SHP77 treated with DMSO at 0.1 percent for 48 hours (cell line): ENCODE results near the gene STIM2.
"Not testable (repeated sequence)": the region's sequence is repeated elsewhere in the genome, so short reads cannot be mapped to it uniquely, and the experiment has no call there.

Experiments
- DNase-seq: peaks from one replicate; lab custom pipeline; 2025; lab: John Stamatoyannopoulos, UW

The STIM2 gene

DNA sequence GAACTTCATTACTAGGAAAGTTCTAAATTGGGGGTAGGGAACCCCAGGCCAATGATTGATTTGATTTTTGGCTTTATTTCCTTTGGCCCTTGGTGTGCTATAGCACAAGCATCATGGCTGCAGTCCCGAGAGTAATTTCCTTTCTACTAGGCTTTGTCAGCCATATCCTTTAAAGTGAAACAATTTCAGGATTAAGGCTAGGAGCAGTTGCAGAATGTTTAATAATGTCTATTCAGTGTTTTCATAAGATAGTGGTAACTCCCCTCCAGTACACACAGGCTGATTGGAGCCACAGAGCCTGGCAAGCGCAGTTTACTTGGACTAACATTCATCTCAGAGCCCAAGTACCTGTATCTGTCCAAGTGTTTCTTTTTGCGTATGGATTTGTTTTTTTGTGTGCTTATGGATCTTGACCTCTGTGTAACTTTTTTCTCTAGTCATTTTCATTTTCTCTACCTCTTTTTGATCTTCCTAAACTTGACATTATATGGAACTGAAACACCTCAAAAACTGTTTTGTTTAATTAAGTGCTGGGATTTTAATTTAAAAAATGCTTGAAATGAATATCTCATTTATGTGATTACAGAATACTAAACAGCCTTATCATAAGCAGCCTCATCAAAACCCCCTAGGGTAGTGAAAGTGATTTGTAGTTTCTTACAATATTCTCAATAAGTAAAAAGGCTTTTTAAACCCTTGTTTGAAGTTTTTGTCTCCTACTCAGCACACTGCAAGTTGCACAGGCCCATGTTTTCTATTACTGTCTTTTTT lies 7.5 kb downstream of the STIM2 start:
- DNase-seq = no peak

- no peak for DNase-seq
Observed at GRCh38 chr4:26870576-26871262, 10.1 kb downstream of the STIM2 start.

DNA sequence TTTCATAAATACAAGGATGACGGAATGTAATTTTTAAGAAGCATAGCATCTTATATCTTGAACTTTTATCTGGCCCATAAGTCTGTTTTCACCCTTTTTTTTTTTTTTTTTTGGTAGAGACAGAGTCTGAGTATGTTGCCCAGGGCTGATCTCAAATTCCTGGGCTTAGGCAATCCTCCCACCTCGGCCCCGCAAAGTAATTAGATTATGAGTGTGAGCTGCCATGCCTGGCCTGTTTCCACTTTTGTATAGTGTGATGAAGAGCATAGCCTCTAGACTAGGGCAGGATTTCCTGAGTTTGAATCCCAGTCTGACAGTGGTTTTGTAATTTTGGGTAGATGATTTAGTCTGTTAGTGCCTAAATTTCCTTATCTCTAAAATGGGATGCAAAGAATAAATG lies 11.0 kb downstream of the STIM2 start:
- DNase-seq = no peak

- no peak for DNase-seq
Observed at GRCh38 chr4:26873391-26874026, 12.9 kb downstream of the STIM2 start.

DNA sequence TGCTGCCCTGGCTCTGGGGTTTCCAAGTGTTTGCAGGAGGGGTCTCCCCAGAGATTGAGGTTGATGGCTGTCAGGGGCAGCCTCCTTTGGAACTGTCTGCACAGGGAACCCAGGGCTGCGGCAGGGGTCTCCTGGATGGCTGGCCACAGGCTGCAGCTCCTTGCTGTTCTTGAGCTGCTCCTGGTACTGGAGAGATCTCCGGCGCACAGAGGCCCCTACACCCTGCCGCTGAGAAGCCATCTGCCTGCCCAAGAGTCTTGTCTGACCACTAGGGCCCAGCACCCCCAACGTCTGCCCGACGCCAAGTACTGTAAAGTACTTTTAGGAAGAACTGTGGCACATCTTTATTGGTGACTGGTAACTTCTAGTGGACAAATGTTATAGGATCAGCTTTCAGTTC lies 13.5 kb downstream of the STIM2 start:
- no peak for DNase-seq

DNA sequence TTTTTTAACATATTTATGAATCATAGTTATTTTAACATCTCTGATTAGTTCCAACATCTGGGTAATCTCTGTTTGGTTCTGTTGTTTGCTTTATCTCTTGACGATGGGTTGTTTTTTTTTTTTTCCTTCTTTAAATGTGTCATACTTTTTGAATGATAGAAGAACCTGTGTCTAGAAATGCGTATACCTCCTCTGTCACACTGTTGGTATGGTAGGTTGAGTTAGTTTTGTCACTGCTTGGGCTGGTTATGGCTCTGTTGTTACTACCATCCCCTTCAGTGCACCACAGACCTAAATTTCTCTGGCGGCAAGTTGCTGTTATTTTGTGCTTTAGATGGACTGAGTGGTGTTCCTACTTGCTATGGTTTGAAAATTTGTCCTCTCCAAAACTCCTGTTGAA lies 16.8 kb downstream of the STIM2 start:
- no peak for DNase-seq

DNA sequence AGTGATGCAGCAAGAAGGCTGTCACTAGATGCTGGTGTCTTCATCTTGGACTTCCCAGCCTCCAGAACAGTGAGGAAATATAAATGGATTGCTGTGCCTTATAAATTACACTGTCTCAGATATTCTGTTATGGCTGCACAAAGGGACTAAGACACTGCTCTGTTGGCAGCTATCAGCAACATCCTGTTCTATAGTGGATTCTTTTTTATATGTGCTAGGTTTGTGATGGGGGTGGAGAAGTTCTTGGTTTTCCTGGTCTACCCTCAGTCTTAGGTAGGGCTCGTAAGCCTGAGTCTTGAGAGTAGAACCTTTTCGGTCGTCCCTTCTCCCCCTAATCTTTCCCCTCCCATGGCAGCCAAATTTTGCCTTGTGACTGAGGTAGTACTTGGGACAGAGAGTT lies 17.3 kb downstream of the STIM2 start:
- DNase-seq = no peak

GRCh38 chr4:26878794-26879391 lies 18.3 kb downstream of the STIM2 start:
- DNase-seq = no peak

- DNase-seq = no peak
Observed at GRCh38 chr4:26879805-26880204, 19.2 kb downstream of the STIM2 start.

DNA sequence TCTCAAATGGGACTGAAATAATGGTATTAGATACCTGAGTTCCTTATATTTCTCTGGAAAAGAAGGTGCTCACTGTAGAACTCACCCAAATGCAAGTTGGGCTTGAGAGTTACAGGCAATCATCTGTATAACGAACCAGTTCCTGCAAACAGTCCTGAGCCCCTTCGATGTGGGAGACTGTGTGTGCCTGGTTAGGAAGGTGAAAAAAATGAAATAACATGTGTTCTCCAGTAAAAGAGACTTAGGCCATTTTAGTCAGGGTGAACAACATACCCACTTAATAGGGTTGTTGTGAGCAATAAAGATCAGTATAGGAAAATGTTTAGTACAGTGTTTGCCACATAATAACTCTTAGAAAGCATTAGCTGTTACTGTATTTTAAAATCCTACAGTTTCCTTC lies 23.4 kb downstream of the STIM2 start:
- DNase-seq = no peak

- DNase-seq = no peak
Observed at GRCh38 chr4:26884486-26884988, 23.9 kb downstream of the STIM2 start.

- DNase-seq = no peak
Observed at GRCh38 chr4:26885912-26886274, 25.3 kb downstream of the STIM2 start.

DNA sequence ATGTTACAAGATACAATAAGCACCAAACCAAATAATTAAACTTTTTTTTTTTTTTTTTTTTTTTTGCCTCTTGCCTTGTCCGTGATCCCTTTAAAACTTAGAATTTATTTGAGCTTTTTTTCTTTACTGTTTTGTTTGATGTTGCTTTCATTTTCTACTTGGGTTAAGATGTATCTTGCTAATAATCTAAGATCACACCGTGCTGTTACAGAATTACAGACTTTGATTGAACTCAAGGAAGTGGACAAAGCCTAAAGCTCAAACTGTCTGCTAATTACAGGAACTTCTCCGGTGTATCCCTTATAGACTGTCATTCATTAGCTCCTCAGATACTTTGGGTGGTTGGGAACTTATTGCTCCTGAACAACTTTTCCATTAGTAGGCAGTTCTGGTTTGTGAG lies 26.5 kb downstream of the STIM2 start:
- no peak for DNase-seq

GRCh38 chr4:26887809-26888208 lies 27.2 kb downstream of the STIM2 start:
- DNase-seq = no peak

- DNase-seq = no peak
Observed at GRCh38 chr4:26889356-26889755, 28.7 kb downstream of the STIM2 start.

- no peak for DNase-seq
Observed at GRCh38 chr4:26891054-26891453, 30.4 kb downstream of the STIM2 start.

- DNase-seq = no peak
Observed at GRCh38 chr4:26891867-26892266, 31.2 kb downstream of the STIM2 start.

- no peak for DNase-seq
Observed at GRCh38 chr4:26892480-26893150, 32.0 kb downstream of the STIM2 start.

DNA sequence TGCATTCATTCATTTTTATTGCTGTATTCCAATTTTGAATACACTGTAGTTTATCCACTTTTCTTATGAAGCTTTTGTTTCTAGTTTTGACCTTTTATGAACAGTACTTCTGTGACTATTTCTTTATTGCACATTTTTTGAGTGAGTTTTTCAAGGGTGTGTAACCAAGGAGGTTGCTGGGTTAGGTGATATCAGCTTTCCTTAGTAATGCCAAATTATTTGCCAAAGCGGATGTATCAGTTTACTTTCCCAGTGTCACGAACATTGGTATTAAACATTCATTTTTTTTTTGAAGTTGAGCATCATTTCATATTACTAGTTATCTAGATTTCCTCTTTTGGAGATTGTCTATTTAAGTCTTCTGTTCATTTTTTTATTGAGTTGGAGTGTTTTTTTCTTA lies 32.9 kb downstream of the STIM2 start:
- DNase-seq = no peak

- DNase-seq = not testable (repeated sequence)
Observed at GRCh38 chr4:26894881-26895280, 34.2 kb downstream of the STIM2 start.

DNA sequence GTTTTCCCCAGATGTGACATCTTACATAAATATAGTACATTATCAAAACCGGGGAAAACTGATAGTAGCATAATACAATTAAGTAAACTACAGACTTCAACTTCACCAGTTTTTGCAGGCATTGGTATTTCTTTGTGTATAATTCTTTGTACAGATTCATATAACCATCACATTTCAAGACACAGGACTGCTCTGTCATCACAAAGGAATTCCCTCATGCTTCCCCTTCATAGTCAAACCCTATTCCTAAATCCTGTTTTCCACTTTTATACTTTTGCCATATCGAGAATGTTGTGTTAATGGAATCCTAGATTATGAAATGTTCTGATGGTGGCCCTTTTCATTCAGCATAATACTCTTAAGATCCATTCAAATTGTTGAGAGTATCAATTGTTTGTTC lies 36.0 kb downstream of the STIM2 start:
- no peak for DNase-seq

GRCh38 chr4:26899991-26900390 lies 39.4 kb downstream of the STIM2 start:
- no peak for DNase-seq
